ENCODE results near the gene FRMPD4.

DNA sequence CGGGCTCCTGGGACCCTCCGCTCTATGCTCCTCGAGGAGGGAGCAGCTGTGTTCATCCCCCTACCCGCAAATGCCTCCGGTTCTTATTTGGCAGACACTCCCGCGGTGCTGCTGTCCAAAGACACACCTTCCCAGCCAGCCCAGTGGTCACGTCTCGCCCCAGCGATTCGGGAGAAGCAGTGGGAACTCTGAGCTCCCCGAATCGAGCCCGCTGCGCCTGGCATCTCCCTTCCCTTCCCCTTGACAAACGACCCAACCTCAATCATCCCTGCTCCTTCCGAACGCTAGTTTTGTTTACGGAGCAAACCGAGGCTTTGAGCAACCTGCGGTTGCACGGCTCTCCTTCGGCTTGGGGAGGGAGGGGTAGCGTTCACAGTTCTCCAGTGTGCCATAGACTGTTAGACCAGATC, 317 bp upstream of the FRMPD4 start:
- TF ChIP-seq, protein P1, sequence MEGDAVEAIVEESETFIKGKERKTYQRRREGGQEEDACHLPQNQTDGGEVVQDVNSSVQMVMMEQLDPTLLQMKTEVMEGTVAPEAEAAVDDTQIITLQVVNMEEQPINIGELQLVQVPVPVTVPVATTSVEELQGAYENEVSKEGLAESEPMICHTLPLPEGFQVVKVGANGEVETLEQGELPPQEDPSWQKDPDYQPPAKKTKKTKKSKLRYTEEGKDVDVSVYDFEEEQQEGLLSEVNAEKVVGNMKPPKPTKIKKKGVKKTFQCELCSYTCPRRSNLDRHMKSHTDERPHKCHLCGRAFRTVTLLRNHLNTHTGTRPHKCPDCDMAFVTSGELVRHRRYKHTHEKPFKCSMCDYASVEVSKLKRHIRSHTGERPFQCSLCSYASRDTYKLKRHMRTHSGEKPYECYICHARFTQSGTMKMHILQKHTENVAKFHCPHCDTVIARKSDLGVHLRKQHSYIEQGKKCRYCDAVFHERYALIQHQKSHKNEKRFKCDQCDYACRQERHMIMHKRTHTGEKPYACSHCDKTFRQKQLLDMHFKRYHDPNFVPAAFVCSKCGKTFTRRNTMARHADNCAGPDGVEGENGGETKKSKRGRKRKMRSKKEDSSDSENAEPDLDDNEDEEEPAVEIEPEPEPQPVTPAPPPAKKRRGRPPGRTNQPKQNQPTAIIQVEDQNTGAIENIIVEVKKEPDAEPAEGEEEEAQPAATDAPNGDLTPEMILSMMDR (conservative IDR thresholded peaks at IDR 0.05) = no peak
- no peak for TF ChIP-seq ZFX (IDR thresholded peaks at IDR 0.05)
